Stimulated activated naive B cell treated with anti-CD40 and anti-IgM and Interleukin-4, amounts not matched to agents 10 μg/mL and 1 μg/mL and 100 μg/mL, for 72 hours (primary cell): ENCODE measurements around the gene AVPI1.
"Not testable (repeated sequence)": the region's sequence is repeated elsewhere in the genome, so short reads cannot be mapped to it uniquely, and the experiment has no call there.

Experiments used
- ATAC-seq, 2 donors: fragments of 150-1000 bp; cut with Tn5 transposase; replicated peaks; 2 replicates each; pipeline ENCODE4 v1.10.0; 2021; ENCODE audit warnings: moderate library complexity in 1 of 2
- DNase-seq: peaks from one replicate; pipeline ENCODE4 v3.0.0; 2021
- H3K27ac Mint-ChIP-seq: one replicate; pipeline ENCODE4 v1.8.0; 2022; ENCODE audit warnings: mild to moderate bottlenecking, mixed read lengths
- H3K27me3 Mint-ChIP-seq, 2 donors: one replicate each; pipeline ENCODE4 v1.8.0; 2022; ENCODE audit warnings: mixed read lengths in 2 of 2
- H3K36me3 Mint-ChIP-seq, 2 donors: one replicate each; pipeline ENCODE4 v1.8.0; 2022; ENCODE audit warnings: mixed read lengths in 2 of 2, mild to moderate bottlenecking in 1 of 2
- H3K4me1 Mint-ChIP-seq, 2 donors: one replicate each; pipeline ENCODE4 v1.8.0; 2022; ENCODE audit warnings: mixed read lengths in 2 of 2, mild to moderate bottlenecking in 1 of 2
- H3K4me3 Mint-ChIP-seq, 2 donors: one replicate each; pipeline ENCODE4 v1.8.0; 2022; ENCODE audit warnings: mild to moderate bottlenecking in 2 of 2, mixed read lengths in 2 of 2, moderate library complexity in 1 of 2
- H3K9me3 Mint-ChIP-seq, 2 donors: one replicate each; pipeline ENCODE4 v1.8.0; 2022; ENCODE audit warnings: mixed read lengths in 2 of 2, mild to moderate bottlenecking in 1 of 2

AVPI1 gene

DNA sequence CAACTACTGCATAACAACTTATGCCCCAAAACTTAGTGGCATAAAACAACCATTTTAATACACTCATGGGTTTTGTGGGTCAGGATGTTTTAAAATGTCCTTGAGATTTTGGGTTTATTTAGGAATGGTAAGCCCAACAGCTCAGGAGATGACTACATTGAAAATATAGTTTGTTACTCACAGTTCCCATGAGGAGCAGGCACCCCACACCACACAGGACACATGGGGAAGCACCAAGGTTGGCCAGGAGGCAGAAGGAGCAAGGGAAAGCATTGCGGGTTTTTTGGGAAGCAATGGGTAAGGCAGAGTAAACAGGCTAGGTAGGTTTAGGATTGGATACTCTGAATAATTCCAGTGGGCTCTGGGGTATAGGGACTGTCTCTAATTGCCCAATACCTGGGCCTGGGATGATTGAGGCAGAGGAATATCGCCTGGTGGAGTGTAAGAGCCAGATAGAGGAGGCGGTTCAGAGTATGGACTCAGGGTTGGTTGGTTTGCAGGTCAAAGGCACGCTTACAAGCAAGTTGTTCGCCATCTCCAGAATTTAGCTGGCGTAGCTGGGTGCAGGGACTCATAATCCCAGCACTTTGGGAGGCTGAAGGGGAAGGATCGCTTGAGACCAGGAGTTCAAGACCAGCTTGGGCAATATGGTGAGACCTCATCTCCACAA, 16.5 kb upstream of the AVPI1 start:
- ATAC-seq = no peak
- peaks cover 0 to 1% of the 10 kb centered on the region in 2 donors for H3K4me1 Mint-ChIP-seq
- DNase-seq = no peak
- H3K36me3 Mint-ChIP-seq = no peaks in the 10 kb centered on the region
- H3K27me3 Mint-ChIP-seq = peaks cover 26 to 27% of the 10 kb centered on the region in 2 donors
- no peak overlapping the region for H3K27ac Mint-ChIP-seq
- no peaks in the 10 kb centered on the region for H3K9me3 Mint-ChIP-seq
- no peak overlapping the region for H3K4me3 Mint-ChIP-seq

- Mint-ChIP-seq H3K27me3 (peaks cover 13 to 16% of the 10 kb centered on the region in 2 donors), H3K27ac (no peak overlapping the region), H3K4me1 (peaks cover 0 to 1% of the 10 kb centered on the region in 2 donors), H3K9me3 (no peaks in the 10 kb centered on the region), H3K4me3 (no peak overlapping the region), H3K36me3 (no peaks in the 10 kb centered on the region)
- DNase-seq (peak; percentile 21), ATAC-seq (peak; percentile 90 to 93)
These were observed 14.5 kb upstream of the AVPI1 start for GRCh38 chr10:97701438-97702069.

GRCh38 chr10:97698072-97698655, 11.1 kb upstream of the AVPI1 start:
- H3K4me3 Mint-ChIP-seq, DNase-seq, H3K9me3 Mint-ChIP-seq, H3K27ac Mint-ChIP-seq, ATAC-seq, H3K4me1 Mint-ChIP-seq, H3K36me3 Mint-ChIP-seq: not testable (repeated sequence)
- peaks cover 10 to 19% of the 10 kb centered on the region in 2 donors for H3K27me3 Mint-ChIP-seq

GRCh38 chr10:97690133-97690532, 3.1 kb upstream of the AVPI1 start:
- Mint-ChIP-seq H3K9me3 (no peaks in the 10 kb centered on the region), H3K4me3 (no peak overlapping the region), H3K4me1 (peaks cover 9 to 11% of the 10 kb centered on the region in 2 donors), H3K27me3 (peaks cover 0 to 7% of the 10 kb centered on the region in 2 donors), H3K27ac (no peak overlapping the region), H3K36me3 (no peaks in the 10 kb centered on the region)
- DNase-seq (no peak), ATAC-seq (no peak)

DNA sequence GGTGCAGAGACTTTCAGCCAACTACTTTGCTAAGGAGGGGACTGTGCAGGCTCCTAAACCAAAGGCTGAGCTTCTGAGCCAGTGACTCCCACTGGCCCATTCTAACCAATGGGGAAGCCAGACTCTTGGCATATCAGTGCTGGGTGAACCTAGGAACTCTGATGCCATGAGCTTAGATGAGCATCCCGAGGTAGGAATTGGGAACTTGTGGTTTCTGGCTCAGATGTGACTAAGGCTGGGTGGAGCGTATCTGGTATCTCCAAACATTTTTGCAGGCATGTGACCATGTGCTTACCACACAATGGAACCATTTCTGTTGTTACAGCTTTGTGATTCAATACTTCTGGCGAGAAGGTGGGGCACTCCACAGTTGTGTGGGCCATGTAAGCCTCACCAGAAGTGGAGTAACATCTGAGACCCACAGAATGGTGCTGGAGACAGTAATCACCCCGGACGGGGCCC, 2.5 kb upstream of the AVPI1 start:
- H3K9me3 Mint-ChIP-seq = no peaks in the 10 kb centered on the region
- H3K4me1 Mint-ChIP-seq = peaks cover 9 to 11% of the 10 kb centered on the region in 2 donors
- H3K4me3 Mint-ChIP-seq = no peak overlapping the region
- H3K27me3 Mint-ChIP-seq = peaks cover 0 to 7% of the 10 kb centered on the region in 2 donors
- ATAC-seq = no peak
- no peak for DNase-seq
- no peak overlapping the region for H3K27ac Mint-ChIP-seq
- no peaks in the 10 kb centered on the region for H3K36me3 Mint-ChIP-seq

DNA sequence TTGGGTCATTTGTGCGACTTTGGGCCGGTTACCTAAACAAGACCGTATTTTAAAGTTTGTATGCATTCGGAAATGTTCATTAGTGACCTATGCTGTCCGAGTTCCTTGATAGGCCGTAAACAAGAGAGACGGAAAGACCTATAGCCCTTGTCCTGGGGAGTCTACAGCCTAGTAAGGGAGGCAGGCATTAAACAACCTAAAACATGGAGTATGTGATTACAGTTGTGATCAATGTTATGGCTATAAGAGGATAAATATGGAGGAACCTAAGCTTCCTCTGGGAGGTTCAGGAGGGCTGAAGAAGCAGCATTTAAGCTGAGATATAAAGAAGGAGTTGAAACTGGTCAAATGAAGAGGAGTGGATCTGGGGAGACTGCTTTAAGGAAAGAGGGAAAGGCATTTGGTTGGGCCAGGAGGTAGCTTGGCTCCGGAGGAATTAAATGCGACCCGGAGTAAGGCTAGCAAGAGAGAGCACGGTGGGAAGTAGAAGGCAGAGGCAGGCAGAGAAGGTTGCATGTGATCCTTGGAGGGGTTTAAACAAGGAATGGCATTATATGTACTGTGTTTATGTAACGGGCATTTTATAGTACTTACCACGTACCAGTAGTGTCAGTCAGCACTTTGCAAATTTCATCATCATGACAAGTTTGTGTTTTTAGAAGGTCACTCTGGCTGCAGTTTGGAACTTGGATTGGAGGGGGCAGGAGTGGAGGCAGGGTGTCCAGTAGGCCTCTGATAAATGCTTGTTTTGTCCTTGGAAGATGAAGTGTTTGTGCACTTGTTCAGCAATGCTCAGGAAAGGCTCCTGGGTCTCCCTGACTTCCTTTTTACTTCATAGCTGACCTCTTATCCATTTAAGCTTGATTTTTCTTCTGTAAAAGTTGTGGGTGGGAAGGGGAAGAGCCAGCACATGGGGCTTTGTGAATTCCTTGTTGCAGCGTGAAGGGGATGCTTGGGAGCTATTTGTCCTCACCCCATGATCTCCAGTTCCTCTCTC, 1.0 kb upstream of the AVPI1 start:
- no peaks in the 10 kb centered on the region for H3K9me3 Mint-ChIP-seq
- peak overlapping the region; percentile 86 for H3K4me3 Mint-ChIP-seq
- H3K36me3 Mint-ChIP-seq = no peaks in the 10 kb centered on the region
- DNase-seq (no peak), ATAC-seq (no peak)
- H3K27me3 Mint-ChIP-seq = no peaks in the 10 kb centered on the region
- H3K4me1 Mint-ChIP-seq = peaks cover 9 to 11% of the 10 kb centered on the region in 2 donors
- H3K27ac Mint-ChIP-seq = peak overlapping the region; percentile 85

GRCh38 chr10:97686301-97686961, 610 bp downstream of the AVPI1 start:
- no peak for ATAC-seq
- H3K4me1 Mint-ChIP-seq = peaks cover 9 to 11% of the 10 kb centered on the region in 2 donors
- DNase-seq = no peak
- no peaks in the 10 kb centered on the region for H3K27me3 Mint-ChIP-seq
- no peaks in the 10 kb centered on the region for H3K36me3 Mint-ChIP-seq
- peak overlapping the region; percentile 86 for H3K4me3 Mint-ChIP-seq
- H3K27ac Mint-ChIP-seq = peak overlapping the region; percentile 84
- no peaks in the 10 kb centered on the region for H3K9me3 Mint-ChIP-seq

- H3K36me3 Mint-ChIP-seq = no peaks in the 10 kb centered on the region
- H3K27me3 Mint-ChIP-seq = no peaks in the 10 kb centered on the region
- no peak overlapping the region for H3K4me3 Mint-ChIP-seq
- no peak overlapping the region for H3K27ac Mint-ChIP-seq
- no peak for ATAC-seq
- H3K9me3 Mint-ChIP-seq = no peaks in the 10 kb centered on the region
- no peak for DNase-seq
- H3K4me1 Mint-ChIP-seq = peaks cover 9 to 11% of the 10 kb centered on the region in 2 donors
These were observed 1.6 kb downstream of the AVPI1 start for GRCh38 chr10:97685395-97685958.

- ATAC-seq (no peak), DNase-seq (no peak)
- Mint-ChIP-seq H3K9me3 (no peaks in the 10 kb centered on the region), H3K27me3 (no peaks in the 10 kb centered on the region), H3K36me3 (no peaks in the 10 kb centered on the region), H3K4me3 (no peak overlapping the region), H3K27ac (no peak overlapping the region), H3K4me1 (peaks cover 9 to 11% of the 10 kb centered on the region in 2 donors)
These were observed 2.1 kb downstream of the AVPI1 start for GRCh38 chr10:97684866-97685394.

DNA sequence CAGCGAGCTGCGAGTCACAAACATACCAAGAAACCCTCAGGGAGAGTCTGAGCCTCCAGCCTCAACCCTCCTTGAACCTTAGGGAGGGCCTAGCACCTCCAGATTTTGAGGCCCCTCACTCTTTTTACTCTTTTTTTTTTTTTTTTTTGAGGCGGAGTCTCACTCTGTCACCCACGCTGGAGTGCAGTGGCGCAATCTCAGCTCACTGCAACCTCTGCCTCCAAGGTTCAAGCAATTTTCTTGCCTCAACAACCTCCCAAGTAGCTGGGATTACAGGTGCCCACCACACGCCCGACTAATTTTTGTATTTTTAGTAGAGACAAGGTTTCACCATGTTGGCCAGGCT, 2.7 kb downstream of the AVPI1 start:
- not testable (repeated sequence) for H3K4me3 Mint-ChIP-seq, H3K27ac Mint-ChIP-seq, H3K9me3 Mint-ChIP-seq, H3K36me3 Mint-ChIP-seq, DNase-seq, ATAC-seq, H3K27me3 Mint-ChIP-seq
- H3K4me1 Mint-ChIP-seq = peaks cover 9 to 11% of the 10 kb centered on the region in 2 donors

- Mint-ChIP-seq H3K4me3 (no peak overlapping the region), H3K9me3 (no peaks in the 10 kb centered on the region), H3K36me3 (no peaks in the 10 kb centered on the region), H3K27ac (no peak overlapping the region), H3K4me1 (peaks cover 9 to 11% of the 10 kb centered on the region in 2 donors), H3K27me3 (no peaks in the 10 kb centered on the region)
- DNase-seq (no peak), ATAC-seq (no peak)
These were observed 3.3 kb downstream of the AVPI1 start for GRCh38 chr10:97683556-97684367.

GRCh38 chr10:97682042-97682441, 5.0 kb downstream of the AVPI1 start:
- peaks cover 6 to 9% of the 10 kb centered on the region in 2 donors for H3K4me1 Mint-ChIP-seq
- H3K36me3 Mint-ChIP-seq = no peaks in the 10 kb centered on the region
- no peaks in the 10 kb centered on the region for H3K9me3 Mint-ChIP-seq
- H3K27me3 Mint-ChIP-seq = no peaks in the 10 kb centered on the region
- H3K27ac Mint-ChIP-seq = no peak overlapping the region
- H3K4me3 Mint-ChIP-seq = no peak overlapping the region
- DNase-seq (no peak), ATAC-seq (no peak)

DNA sequence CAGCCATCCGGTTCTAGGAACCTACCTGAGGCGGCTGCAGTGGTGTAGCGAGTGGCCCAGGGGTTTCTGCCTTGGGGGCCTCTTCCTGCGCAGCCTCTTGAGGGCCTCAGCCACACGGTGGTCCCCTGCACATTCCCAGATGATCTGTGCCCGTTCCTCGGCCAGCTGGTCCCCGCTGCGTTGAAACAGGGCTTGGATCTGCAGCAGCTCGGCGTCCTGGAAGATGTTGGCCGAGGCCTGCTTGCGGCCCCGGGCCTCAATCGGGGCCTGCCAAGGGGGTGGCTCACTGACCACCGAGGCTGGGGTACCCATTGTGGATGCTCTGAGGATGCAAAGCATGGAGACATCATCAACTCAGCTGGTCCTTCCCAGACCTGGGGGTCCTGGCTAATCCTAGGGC, 7.4 kb downstream of the AVPI1 start:
- Mint-ChIP-seq H3K4me3 (no peak overlapping the region), H3K27me3 (no peaks in the 10 kb centered on the region), H3K36me3 (peaks cover 5 to 9% of the 10 kb centered on the region in 2 donors), H3K9me3 (no peaks in the 10 kb centered on the region), H3K4me1 (peaks cover 4 to 15% of the 10 kb centered on the region in 2 donors), H3K27ac (no peak overlapping the region)
- ATAC-seq (no peak), DNase-seq (no peak)
